SW480 (cell line): ENCODE data around the gene WDR75.
"Not testable (repeated sequence)": the region's sequence is repeated elsewhere in the genome, so short reads cannot be mapped to it uniquely, and the experiment has no call there.

Source experiments
- DNase-seq: peaks from one replicate; pipeline ENCODE4 v3.0.0-alpha.2; 2016; ENCODE audit warnings: low spot score

The WDR75 gene

GRCh38 chr2:189440947-189441708, at the start of gene WDR75:
WDR75 (plus strand) TSS chr2:189441474; CDS start chr2:189441493, 19 bp downstream.
- peak; percentile 91 for DNase-seq

- peak; percentile 89 for DNase-seq
These were observed 47.7 kb upstream of the WDR75 start for GRCh38 chr2:189393440-189394111.

GRCh38 chr2:189394525-189394924, 46.7 kb upstream of the WDR75 start:
- no peak for DNase-seq

GRCh38 chr2:189402932-189403331, 38.3 kb upstream of the WDR75 start:
- no peak for DNase-seq

- no peak for DNase-seq
These were observed 34.6 kb upstream of the WDR75 start for GRCh38 chr2:189406586-189407233.

GRCh38 chr2:189407281-189408209, 33.7 kb upstream of the WDR75 start:
- DNase-seq, result no peak

- no peak for DNase-seq
These were observed 33.0 kb upstream of the WDR75 start for GRCh38 chr2:189408294-189408693.

GRCh38 chr2:189409131-189409530, 32.1 kb upstream of the WDR75 start:
- DNase-seq, result no peak

GRCh38 chr2:189409647-189410046, 31.6 kb upstream of the WDR75 start:
- DNase-seq, result no peak

- no peak for DNase-seq
These were observed 29.4 kb upstream of the WDR75 start for GRCh38 chr2:189411860-189412259.

- DNase-seq, result peak; percentile 31
These were observed 28.8 kb upstream of the WDR75 start for GRCh38 chr2:189412330-189412953.

GRCh38 chr2:189413249-189413648, 28.0 kb upstream of the WDR75 start:
- DNase-seq, result no peak

- DNase-seq, result no peak
These were observed 19.6 kb upstream of the WDR75 start for GRCh38 chr2:189421644-189422043.

- no peak for DNase-seq
These were observed 16.3 kb upstream of the WDR75 start for GRCh38 chr2:189424961-189425360.

- DNase-seq, result no peak
These were observed 15.6 kb upstream of the WDR75 start for GRCh38 chr2:189425676-189426075.

- DNase-seq, result no peak
These were observed 14.4 kb upstream of the WDR75 start for GRCh38 chr2:189426886-189427285.

- no peak for DNase-seq
These were observed 13.4 kb upstream of the WDR75 start for GRCh38 chr2:189427872-189428271.

GRCh38 chr2:189430448-189430847, 10.8 kb upstream of the WDR75 start:
- not testable (repeated sequence) for DNase-seq

GRCh38 chr2:189435803-189436202, 5.5 kb upstream of the WDR75 start:
- DNase-seq, result not testable (repeated sequence)

GRCh38 chr2:189437926-189438325, 3.3 kb upstream of the WDR75 start:
- no peak for DNase-seq

GRCh38 chr2:189439342-189439741, 1.9 kb upstream of the WDR75 start:
- peak; percentile 21 for DNase-seq

- no peak for DNase-seq
These were observed 679 bp upstream of the WDR75 start for GRCh38 chr2:189440644-189440946.
